Inflammatory macrophage treated with lipopolysaccharide for 1 hour (primary cell): ENCODE data around the gene ZEB2.

Source experiments
- DNase-seq, 2 donors: peaks; one replicate each; pipeline ENCODE4 v3.0.0-alpha.2; 2020 to 2022

Gene ZEB2

GRCh38 chr2:144493027-144493809, 26.7 kb downstream of the ZEB2 start:
- peak; percentile 69 to 70 for DNase-seq

DNA sequence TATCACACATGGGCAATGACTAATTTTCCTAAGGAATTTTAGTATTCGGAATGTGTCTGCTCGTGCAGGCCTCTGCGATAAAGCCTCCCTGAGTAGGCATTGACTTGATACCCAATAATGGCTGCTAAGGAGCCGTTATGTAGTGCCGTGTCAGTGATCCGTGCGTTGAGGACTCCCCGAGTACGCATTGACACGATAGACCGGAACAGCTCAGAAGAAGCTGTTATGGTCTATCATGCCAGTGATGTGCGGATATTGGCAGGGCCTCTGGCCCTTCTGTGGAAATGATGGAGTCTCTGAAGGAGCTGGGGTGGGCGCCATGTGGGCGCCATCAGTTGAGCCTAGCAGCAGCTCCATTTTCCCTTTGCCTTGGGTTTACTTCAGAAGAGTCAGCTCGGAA, 29.1 kb downstream of the ZEB2 start:
- DNase-seq, result no peak

DNA sequence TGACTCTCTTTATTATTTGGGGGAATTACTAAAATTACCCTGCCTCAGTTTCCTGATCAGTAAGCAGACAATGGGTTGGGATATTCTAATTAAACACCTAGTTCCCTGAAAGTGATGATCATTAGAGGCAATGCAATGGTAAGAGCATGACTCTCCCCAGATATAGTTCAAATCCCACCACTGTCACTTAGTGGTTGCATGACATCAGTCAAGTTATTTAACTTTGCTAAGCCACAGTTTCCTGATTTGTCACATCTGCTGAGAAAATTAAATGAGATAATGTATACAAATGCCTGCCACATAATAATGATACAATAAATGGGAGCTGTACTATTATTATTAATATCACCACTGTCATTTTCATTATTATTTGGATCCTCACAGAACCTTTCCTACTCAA, 29.9 kb downstream of the ZEB2 start:
- DNase-seq, result no peak

DNA sequence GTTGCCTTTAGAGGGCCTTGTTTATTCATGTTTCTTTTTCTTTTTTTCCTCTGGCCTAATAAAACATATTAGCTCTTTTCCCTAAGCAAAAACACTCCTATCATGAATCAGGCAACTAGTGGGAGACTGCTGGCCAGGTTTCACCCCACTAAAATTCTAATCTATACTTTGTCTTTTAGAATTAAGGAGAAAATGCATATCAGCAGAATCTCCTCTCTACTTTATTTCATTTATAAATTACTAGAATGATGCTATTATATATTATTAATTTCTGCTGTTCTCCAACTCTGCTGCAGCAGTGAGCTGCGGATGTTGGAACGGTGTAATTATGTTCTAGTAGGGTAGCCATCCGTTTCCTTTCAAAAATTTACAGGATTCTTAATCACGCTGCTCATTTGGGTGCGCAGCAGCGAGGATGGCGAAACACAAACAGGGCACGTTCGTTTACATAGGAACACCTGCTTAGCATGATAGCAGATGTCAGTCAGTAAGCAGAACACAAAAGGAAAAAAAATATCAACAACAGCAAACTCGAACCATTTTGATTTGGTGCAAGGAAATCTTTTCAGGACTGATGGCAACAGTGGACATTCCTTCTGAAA, 30.5 kb downstream of the ZEB2 start:
- no peak for DNase-seq

GRCh38 chr2:144484201-144484948, 35.5 kb downstream of the ZEB2 start:
- DNase-seq, result no peak

- DNase-seq, result no peak
Measured at GRCh38 chr2:144481666-144482065, 38.3 kb downstream of the ZEB2 start.

GRCh38 chr2:144481109-144481508, 38.8 kb downstream of the ZEB2 start:
- no peak for DNase-seq

DNA sequence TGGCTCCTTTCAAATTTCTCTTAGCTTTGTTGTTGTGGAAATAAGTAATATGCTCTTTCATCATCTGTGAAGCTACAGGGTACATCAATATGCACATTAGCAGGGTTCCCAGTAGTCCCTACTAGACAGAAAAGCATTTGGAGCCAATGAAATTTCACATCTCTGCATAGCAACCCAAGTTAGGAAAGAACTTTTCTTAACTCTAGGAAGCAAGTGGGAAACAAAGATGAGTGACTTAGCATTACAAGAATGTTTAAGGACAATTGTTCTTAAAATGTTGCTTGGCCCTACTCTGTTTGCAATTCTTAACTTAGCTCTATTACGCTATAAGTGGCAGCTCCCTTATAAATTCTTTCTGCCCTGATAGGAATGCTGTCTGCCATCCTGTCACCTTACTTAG, 39.6 kb downstream of the ZEB2 start:
- DNase-seq, result no peak

GRCh38 chr2:144479659-144480058, 40.3 kb downstream of the ZEB2 start:
- no peak for DNase-seq

GRCh38 chr2:144479138-144479537, 40.8 kb downstream of the ZEB2 start:
- DNase-seq, result no peak

- no peak for DNase-seq
Measured at GRCh38 chr2:144477957-144478311, 42.0 kb downstream of the ZEB2 start.

DNA sequence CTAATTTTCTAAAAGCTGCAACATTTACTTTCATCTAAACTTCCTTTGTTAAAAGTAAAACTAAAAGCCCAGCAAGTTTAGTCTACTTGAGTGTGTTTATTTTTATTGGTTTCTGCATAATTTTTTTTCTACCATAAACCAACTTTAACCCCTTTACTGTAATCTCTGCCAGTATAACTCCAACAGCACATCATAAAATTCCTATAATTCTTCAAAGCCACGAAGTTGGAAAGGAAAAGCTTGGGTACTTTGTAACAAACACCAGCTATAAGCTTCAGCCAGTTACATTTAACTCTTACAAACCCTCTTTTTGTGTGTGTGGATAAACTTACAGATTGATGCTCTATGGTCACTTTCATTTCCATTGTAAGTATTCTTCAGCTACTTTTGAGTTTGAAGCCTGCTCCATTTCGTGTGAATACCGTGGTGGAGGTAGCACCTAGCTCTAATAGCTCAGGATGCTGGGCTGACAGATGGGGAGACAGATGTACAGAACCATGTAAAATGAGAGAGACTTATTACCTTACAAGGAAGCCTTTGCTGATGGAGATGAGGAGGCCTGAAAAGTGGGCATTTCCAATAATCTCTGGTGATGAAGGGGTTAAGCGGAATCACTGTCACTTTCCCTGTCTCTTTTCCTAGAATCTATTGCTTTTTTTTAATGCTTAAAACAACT, 42.5 kb downstream of the ZEB2 start:
- DNase-seq, result no peak

- DNase-seq, result no peak
Measured at GRCh38 chr2:144476682-144477081, 43.2 kb downstream of the ZEB2 start.

GRCh38 chr2:144475569-144476275, 44.2 kb downstream of the ZEB2 start:
- DNase-seq, result no peak

DNA sequence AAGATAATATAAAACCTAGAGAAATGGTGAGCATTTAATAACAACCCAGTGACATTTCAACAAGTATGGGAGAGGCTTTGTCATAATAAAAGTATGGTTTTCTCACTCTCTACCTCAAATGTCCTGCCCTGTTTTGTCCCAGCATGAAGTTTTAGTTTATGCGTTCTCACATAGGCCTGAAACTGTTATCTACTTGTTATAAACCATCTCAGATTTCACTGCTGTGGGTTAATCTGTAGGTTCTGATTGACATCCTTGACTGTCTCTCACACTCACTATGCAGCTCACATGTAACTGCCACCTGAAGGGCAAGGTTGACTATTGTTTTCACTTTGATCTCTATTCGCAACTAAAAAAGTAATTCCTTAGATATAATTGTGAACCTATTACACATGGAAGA, 44.9 kb downstream of the ZEB2 start:
- no peak for DNase-seq

GRCh38 chr2:144474017-144474416, 45.9 kb downstream of the ZEB2 start:
- no peak for DNase-seq

GRCh38 chr2:144472911-144473310, 47.0 kb downstream of the ZEB2 start:
- no peak for DNase-seq

- DNase-seq, result no peak
Measured at GRCh38 chr2:144472046-144472412, 47.9 kb downstream of the ZEB2 start.

DNA sequence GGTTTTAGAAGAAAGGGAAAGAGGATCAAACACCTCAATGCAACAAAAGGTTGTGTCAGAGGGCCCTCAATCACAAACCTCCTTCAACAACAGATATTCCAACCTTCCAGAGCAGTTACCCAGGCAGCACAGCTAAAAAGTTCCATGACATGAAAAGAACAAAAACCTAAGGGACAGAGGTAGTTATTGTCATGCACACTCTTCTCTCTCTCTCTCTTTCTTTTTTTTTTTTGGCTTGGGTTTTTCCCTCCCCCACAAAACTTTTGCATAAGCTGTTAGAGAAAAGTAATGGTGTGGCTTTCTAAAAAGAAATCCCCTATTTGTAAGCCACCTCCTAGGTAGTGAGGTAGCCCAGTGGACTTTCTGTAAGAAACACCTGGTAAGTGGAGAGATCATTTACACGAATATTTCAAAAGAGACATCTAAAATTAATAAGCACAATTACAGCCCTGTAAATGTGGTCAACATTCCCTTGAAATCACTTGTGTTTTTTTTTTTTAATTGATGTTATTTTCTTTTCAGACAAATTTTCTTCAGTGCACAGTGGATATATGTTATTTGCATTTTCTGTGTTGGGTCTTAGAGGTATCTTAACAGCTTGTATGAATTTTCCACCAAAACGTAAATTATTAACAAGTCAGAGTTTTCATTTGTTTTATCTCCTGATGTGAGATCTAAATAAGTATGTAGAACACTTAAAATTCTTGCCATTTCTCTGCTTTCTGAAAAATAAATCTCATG, 48.4 kb downstream of the ZEB2 start:
- DNase-seq, result no peak

DNA sequence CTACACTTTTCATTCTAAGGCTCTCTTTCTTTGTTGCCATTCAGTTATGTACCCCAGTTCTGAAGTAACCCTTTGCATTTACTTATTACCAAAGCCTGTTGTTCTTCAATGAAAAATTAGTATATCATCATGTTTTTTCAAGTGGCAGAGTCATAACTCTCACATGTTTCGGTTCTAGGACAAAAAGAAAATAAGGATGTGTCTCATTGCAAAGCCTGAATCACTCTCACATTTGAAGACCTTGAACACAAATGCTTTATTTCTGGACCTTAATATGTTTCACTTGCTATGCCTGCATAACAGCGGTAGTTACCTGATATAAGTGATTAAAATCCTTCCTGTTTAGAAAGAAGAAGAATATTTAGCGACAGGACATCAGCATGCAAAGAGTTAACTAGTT, 49.1 kb downstream of the ZEB2 start:
- no peak for DNase-seq

DNA sequence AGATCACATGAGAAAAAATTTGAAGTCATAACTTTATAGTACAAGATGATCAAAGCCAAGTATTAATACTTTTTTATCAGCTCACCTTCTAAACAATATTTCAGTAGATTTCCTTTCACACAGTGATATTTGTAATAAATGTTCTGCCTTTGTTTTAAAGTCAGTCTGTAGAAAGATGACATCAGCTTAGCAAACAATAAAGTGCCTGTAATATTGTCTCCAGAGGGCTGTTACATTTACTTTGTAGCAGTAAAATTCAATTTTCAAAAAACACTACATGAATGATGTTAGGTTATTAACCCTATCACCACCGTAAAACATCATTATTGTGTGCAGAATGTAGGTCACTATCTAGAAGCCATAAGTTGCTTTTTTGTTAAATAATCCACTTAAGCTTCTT, 49.6 kb downstream of the ZEB2 start:
- DNase-seq, result no peak

DNA sequence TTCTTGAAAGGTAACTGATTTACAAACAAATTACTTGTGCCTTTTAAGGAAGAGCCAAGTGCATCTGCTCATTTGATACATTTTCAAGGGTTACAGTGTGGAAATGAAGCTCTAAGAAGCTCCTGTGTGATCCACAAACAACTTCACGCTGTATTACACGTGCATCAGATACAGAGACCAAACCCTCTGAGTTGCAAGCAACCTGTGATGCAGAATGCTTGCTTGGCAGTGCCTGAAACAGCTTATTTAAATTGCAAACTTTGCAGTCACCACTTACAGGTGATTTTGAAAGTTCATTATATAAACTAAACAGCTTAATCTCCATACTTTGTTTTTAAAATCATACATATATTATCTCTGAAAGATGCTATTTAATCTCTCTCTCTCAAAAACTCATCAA, 50.1 kb downstream of the ZEB2 start:
- no peak for DNase-seq
